Central memory CD8-positive, alpha-beta T cell (primary cell): ENCODE data around the gene NSL1.

Experiments used
- ATAC-seq: fragments of 150-1000 bp; cut with Tn5 transposase; replicated peaks from 2 replicates; pipeline ENCODE4 v1.10.0; 2022; ENCODE audit warnings: mild to moderate bottlenecking, moderate FRiP score, moderate number of reproducible peaks; ENCODE audit not compliant: poor library complexity, severe bottlenecking; ENCODE audit errors: extremely low read depth
- DNase-seq, 2 donors: peaks; one replicate each; pipeline ENCODE4 v3.0.0; 2021; ENCODE audit warnings: low spot score in 2 of 2
- H3K27ac Mint-ChIP-seq: one replicate; pipeline ENCODE4 v1.8.0; 2022; ENCODE audit warnings: low read depth, mild to moderate bottlenecking, moderate library complexity, mixed read lengths
- H3K27me3 Mint-ChIP-seq: one replicate; pipeline ENCODE4 v1.8.0; 2022; ENCODE audit warnings: mixed read lengths
- H3K36me3 Mint-ChIP-seq: one replicate; pipeline ENCODE4 v1.8.0; 2022; ENCODE audit warnings: mild to moderate bottlenecking, moderate library complexity, mixed read lengths; ENCODE audit not compliant: insufficient read depth
- H3K4me1 Mint-ChIP-seq: one replicate; pipeline ENCODE4 v1.8.0; 2022; ENCODE audit warnings: mixed read lengths
- H3K4me3 Mint-ChIP-seq: one replicate; pipeline ENCODE4 v1.8.0; 2022; ENCODE audit warnings: mild to moderate bottlenecking, moderate library complexity, mixed read lengths
- H3K9me3 Mint-ChIP-seq: one replicate; pipeline ENCODE4 v1.8.0; 2022; ENCODE audit warnings: mixed read lengths

NSL1 gene

GRCh38 chr1:212680680-212681389 is 110.7 kb downstream of the NSL1 start:
- Mint-ChIP-seq H3K27ac (no peak overlapping the region), H3K36me3 (no peaks in the 10 kb centered on the region), H3K4me3 (no peak overlapping the region), H3K4me1 (peaks cover 39% of the 10 kb centered on the region), H3K9me3 (no peaks in the 10 kb centered on the region), H3K27me3 (no peaks in the 10 kb centered on the region)
- DNase-seq: no peak
- no peak for ATAC-seq

DNA sequence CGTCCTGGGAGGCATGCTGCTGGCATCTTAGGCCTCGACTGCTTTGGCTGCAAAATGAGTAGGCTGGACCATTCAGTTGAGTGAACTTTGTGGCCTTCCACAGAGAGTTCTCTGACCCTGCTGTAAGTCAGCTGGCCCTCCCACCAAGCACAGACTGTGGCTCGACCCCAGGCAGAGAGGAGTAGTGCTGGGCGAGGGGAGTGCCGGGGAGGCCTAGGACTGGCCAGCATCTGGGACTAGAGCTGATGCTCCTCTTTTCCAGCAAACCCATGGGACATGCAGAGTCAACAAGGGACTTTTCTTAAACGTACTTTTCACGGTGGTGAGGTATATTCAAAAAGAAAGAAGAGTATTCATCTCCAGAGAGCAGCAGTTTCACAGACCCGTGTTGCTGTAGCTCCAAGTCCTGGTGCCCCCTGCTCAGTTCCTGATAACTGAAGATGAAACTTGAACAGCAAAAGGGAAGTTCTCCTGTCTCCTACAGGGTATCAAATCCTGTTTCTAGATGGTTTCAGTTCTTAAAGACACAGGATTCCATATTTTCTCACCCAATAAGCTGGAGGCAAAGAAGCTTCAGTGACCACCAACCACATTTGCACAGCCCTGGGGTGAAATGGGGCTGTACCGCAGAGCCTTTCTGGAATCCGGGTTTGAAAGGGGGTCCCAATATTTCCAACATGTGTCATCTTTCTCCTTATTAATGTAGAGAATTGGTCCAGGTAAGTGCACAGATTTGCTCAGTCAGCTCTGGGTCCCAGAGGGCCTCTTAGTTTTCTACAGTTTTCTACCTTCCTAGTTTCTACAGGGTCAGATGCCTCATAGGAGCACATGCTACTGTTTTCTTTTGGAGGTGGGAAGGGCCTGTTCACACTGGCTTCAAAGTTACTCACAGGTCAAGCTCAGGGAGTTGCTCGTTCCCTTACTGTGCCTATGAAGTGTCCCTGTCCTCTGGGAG is 112.8 kb downstream of the NSL1 start:
- ATAC-seq (no peak), DNase-seq (no peak)
- Mint-ChIP-seq H3K27ac (peak overlapping the region; percentile 12), H3K4me3 (no peak overlapping the region), H3K4me1 (peaks cover 29% of the 10 kb centered on the region), H3K27me3 (no peaks in the 10 kb centered on the region), H3K36me3 (peaks cover 1% of the 10 kb centered on the region), H3K9me3 (no peaks in the 10 kb centered on the region)

- Mint-ChIP-seq H3K27ac (no peak overlapping the region), H3K9me3 (no peaks in the 10 kb centered on the region), H3K4me3 (no peak overlapping the region), H3K36me3 (peaks cover 1% of the 10 kb centered on the region), H3K4me1 (peaks cover 18% of the 10 kb centered on the region), H3K27me3 (no peaks in the 10 kb centered on the region)
- ATAC-seq: no peak
- no peak for DNase-seq
Observed at GRCh38 chr1:212677573-212677972, 114.0 kb downstream of the NSL1 start.

DNA sequence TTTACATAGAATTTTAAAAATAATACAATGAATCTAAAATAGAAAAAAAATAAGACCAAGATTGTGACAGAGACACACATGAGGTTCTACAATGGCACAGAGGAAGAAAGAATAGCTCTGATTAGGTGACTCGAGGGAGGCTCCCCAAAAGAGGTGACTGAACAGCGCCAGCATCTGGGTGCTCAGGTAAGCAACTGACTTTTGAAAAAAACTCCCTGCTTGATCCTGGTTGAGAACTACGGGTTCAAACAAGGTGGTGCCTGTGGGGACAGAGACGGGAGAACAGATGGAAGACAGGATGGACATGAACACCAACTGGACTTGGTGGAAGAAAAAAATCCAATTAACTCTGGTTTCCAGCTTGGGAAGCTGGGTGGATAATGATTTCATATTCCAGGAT is 114.4 kb downstream of the NSL1 start:
- peaks cover 16% of the 10 kb centered on the region for H3K4me1 Mint-ChIP-seq
- no peak overlapping the region for H3K27ac Mint-ChIP-seq
- no peak overlapping the region for H3K4me3 Mint-ChIP-seq
- H3K27me3 Mint-ChIP-seq: no peaks in the 10 kb centered on the region
- H3K36me3 Mint-ChIP-seq: peaks cover 1% of the 10 kb centered on the region
- H3K9me3 Mint-ChIP-seq: no peaks in the 10 kb centered on the region
- DNase-seq: no peak
- ATAC-seq: no peak
